Measurements from ENCODE around the gene SLC16A11. TPM values are rescaled to one million over a fixed set of nuclear protein-coding genes. Genes with fewer than 3 reads are reported as not detected.
"Not testable (repeated sequence)": the region's sequence is repeated elsewhere in the genome, so short reads cannot be mapped to it uniquely, and the experiment has no call there.

Gene SLC16A11
- total RNA-seq, 6 experiments from 2014 or later, result 0.84 to 10.2 (median 2.4) TPM

- Histone ChIP-seq H3K27ac (no peak overlapping the region), H3K4me3 (peak overlapping the region in 1 of 3 donors; percentile 27), H3K9me3 (no peaks in the 10 kb centered on the region), H3K4me1 (peaks cover 0 to 9% (median 0%) of the 10 kb centered on the region in 4 donors), H3K36me3 (peaks cover 0 to 13% (median 2%) of the 10 kb centered on the region in 4 donors), H3K27me3 (no peaks in the 10 kb centered on the region)
- no peak for DNase-seq
- peak in 1 of 4 donors; percentile 21 for ATAC-seq
- TF ChIP-seq POLR2A (IDR thresholded peaks at IDR 0.05) (no peak), CTCF (IDR thresholded peaks at IDR 0.05) (no peak)
- intact Hi-C loops (cut with DNase I), result loop anchor here in 1 of 2 donors (5.0 kb wide), 1 partner anchor 79 kb away; no protein-coding TSS in a partner anchor
- 84% methylated on average over 9 of the region's 58 CpGs for WGBS (ENCODE audit: insufficient coverage, low coverage, low lambda C conversion rate, missing lambda C conversion rate)
Measured at GRCh38 chr17:6996256-6997011, 47.5 kb downstream of the SLC16A11 start.

- peak; percentile 65 to 75 (median 72) for ATAC-seq
- TF ChIP-seq POLR2A (IDR thresholded peaks at IDR 0.05) (no peak), CTCF (IDR thresholded peaks at IDR 0.05) (no peak)
- H3K27ac ChIP-seq, result no peak within 1 kb of the TSS
- H3K36me3 ChIP-seq, result peaks cover 0 to 9% (median 0%) of the 10 kb centered on the region in 4 donors
- H3K9me3 ChIP-seq, result no peaks in the 10 kb centered on the region
- intact Hi-C loops (cut with DNase I), result loop anchor here in 1 of 2 donors (5.0 kb wide), 1 partner anchor 78 kb away; no protein-coding TSS in a partner anchor
- H3K4me3 ChIP-seq, result peak within 1 kb of the TSS in 1 of 3 donors; percentile 27
- WGBS (ENCODE audit: insufficient coverage, low coverage, low lambda C conversion rate, missing lambda C conversion rate), result 24% methylated on average over 12 of the region's 64 CpGs
- peaks cover 0 to 9% (median 0%) of the 10 kb centered on the region in 4 donors for H3K4me1 ChIP-seq
- DNase-seq, result peak in 1 of 3 donors; percentile 45
- no peaks in the 10 kb centered on the region for H3K27me3 ChIP-seq
Measured at GRCh38 chr17:6995500-6996255, 48.2 kb downstream of the SLC16A11 start, which contains the start of gene ALOX12. TSS of gene ALOX12 (plus strand) at chr17:6996049. CDS start at chr17:6996118, 69 bp downstream.

GRCh38 chr17:6994666-6995256 is 49.1 kb downstream of the SLC16A11 start:
- Histone ChIP-seq H3K36me3 (peaks cover 0 to 9% (median 0%) of the 10 kb centered on the region in 4 donors), H3K4me1 (peaks cover 0 to 9% (median 0%) of the 10 kb centered on the region in 4 donors), H3K27ac (no peak overlapping the region), H3K27me3 (no peaks in the 10 kb centered on the region), H3K9me3 (no peaks in the 10 kb centered on the region), H3K4me3 (no peak overlapping the region)
- 89% methylated on average over 5 of the region's 9 CpGs for WGBS (ENCODE audit: insufficient coverage, low coverage, low lambda C conversion rate, missing lambda C conversion rate)
- DNase-seq, result no peak
- TF ChIP-seq CTCF (IDR thresholded peaks at IDR 0.05) (no peak), POLR2A (IDR thresholded peaks at IDR 0.05) (no peak)
- intact Hi-C loops (cut with DNase I), result loop anchor here in 1 of 2 donors (5.0 kb wide), 1 partner anchor 77 kb away; no protein-coding TSS in a partner anchor
- ATAC-seq, result no peak

GRCh38 chr17:6994118-6994598 is 49.7 kb downstream of the SLC16A11 start:
- ATAC-seq, result no peak
- WGBS (ENCODE audit: insufficient coverage, low coverage, low lambda C conversion rate, missing lambda C conversion rate), result 83% methylated on average over 10 of the region's 10 CpGs
- Histone ChIP-seq H3K4me3 (no peak overlapping the region), H3K27me3 (no peaks in the 10 kb centered on the region), H3K27ac (no peak overlapping the region), H3K4me1 (peaks cover 0 to 9% (median 0%) of the 10 kb centered on the region in 4 donors), H3K9me3 (no peaks in the 10 kb centered on the region), H3K36me3 (peaks cover 0 to 6% (median 0%) of the 10 kb centered on the region in 4 donors)
- DNase-seq, result no peak
- TF ChIP-seq CTCF (IDR thresholded peaks at IDR 0.05), result no peak
- TF ChIP-seq POLR2A (IDR thresholded peaks at IDR 0.05), result no peak
- intact Hi-C loops (cut with DNase I), result no loop called here

- H3K4me3 ChIP-seq; H3K27ac ChIP-seq; H3K27me3 ChIP-seq; DNase-seq; intact Hi-C loops (cut with DNase I); H3K36me3 ChIP-seq; H3K4me1 ChIP-seq; ATAC-seq; H3K9me3 ChIP-seq: not testable (repeated sequence)
- 85% methylated on average over 4 of the region's 5 CpGs for WGBS (ENCODE audit: insufficient coverage, low coverage, low lambda C conversion rate, missing lambda C conversion rate)
Measured at GRCh38 chr17:6993613-6994056, 50.3 kb downstream of the SLC16A11 start.

Measured in right lobe of liver (tissue), 6 donors.